Natural killer cell (primary cell): Measurements from ENCODE around the gene OTOA. TPM values are rescaled to one million over a fixed set of nuclear protein-coding genes. Genes with fewer than 3 reads are reported as not detected.
"Not testable (repeated sequence)": the region's sequence is repeated elsewhere in the genome, so short reads cannot be mapped to it uniquely, and the experiment has no call there.

Experiments
- ATAC-seq, 3 donors: fragments of 150-1000 bp in 2 of 3; fragments of 200-7000 bp in 1 of 3; cut with Tn5 transposase; 1 replicate in 1 of 3; 2 replicates in 2 of 3; pipeline ENCODE4 v1.10.0; 2021; ENCODE audit warnings: mild to moderate bottlenecking in 2 of 3, moderate library complexity in 2 of 3
- DNase-seq, 2 donors: peaks; one replicate each; pipeline versions ENCODE4 v3.0.0 to v3.0.0-alpha.2; 2013 to 2021; ENCODE audit warnings: mixed read lengths in 1 of 2
- H3K27ac ChIP-seq: one replicate; pipeline ENCODE4 v1.5.1; 2013; ENCODE audit warnings: mild to moderate bottlenecking, low read length
- H3K27me3 ChIP-seq: one replicate; pipeline ENCODE4 v1.6.1; 2013; ENCODE audit warnings: low read length; ENCODE audit not compliant: control insufficient read depth, insufficient read depth
- H3K36me3 ChIP-seq: one replicate; pipeline ENCODE4 v1.6.1; 2013; ENCODE audit warnings: low read length; ENCODE audit not compliant: control insufficient read depth, insufficient read depth
- H3K4me1 ChIP-seq: one replicate; pipeline ENCODE4 v1.6.1; 2013; ENCODE audit warnings: low read length; ENCODE audit not compliant: control insufficient read depth, insufficient read depth
- H3K4me3 ChIP-seq: one replicate; pipeline ENCODE4 v1.5.1; 2013; ENCODE audit warnings: low read length
- H3K9me3 ChIP-seq: one replicate; pipeline ENCODE4 v1.6.1; 2013; ENCODE audit warnings: low read length; ENCODE audit not compliant: control insufficient read depth, insufficient read depth
- H3K27ac Mint-ChIP-seq, 2 donors: one replicate each; pipeline ENCODE4 v1.8.0; 2022; ENCODE audit warnings: mild to moderate bottlenecking in 2 of 2, mixed read lengths in 2 of 2, moderate library complexity in 1 of 2
- H3K27me3 Mint-ChIP-seq, 2 donors: one replicate each; pipeline ENCODE4 v1.8.0; 2022; ENCODE audit warnings: low read depth in 2 of 2, mixed read lengths in 2 of 2
- H3K36me3 Mint-ChIP-seq: one replicate; pipeline ENCODE4 v1.8.0; 2022; ENCODE audit warnings: mixed read lengths
- H3K4me1 Mint-ChIP-seq, 2 donors: one replicate each; pipeline ENCODE4 v1.8.0; 2022; ENCODE audit warnings: mixed read lengths in 2 of 2
- H3K4me3 Mint-ChIP-seq: one replicate; pipeline ENCODE4 v1.8.0; 2022; ENCODE audit warnings: mild to moderate bottlenecking, moderate library complexity, mixed read lengths
- H3K9me3 Mint-ChIP-seq, 2 donors: one replicate each; pipeline ENCODE4 v1.8.0; 2022; ENCODE audit warnings: mixed read lengths in 2 of 2
- WGBS: methylation state at CpG from one replicate; pipeline ENCODE4 v1.1.7; 2013; ENCODE audit warnings: missing lambda C conversion rate; ENCODE audit not compliant: insufficient coverage; 5-methylcytosine and 5-hydroxymethylcytosine counted together
- intact Hi-C: fragments of 100-400 bp; cut with micrococcal nuclease; formaldehyde crosslinking; loops from one replicate; pipeline ENCODE4 v1.14.2; 2022
- total RNA-seq, 4 donors: library from RNA; stranded (reverse); fragments of 120-200 nt in 1 of 4; gene quantifications; one replicate each; pipeline versions ENCODE4 v1.2.3 to v1.2.4, GENCODE V29; 2013 to 2022
- TF ChIP-seq, protein P1 (sequence below): fragments of 200-600 bp; IDR thresholded peaks from one replicate; pipeline ENCODE4 v1.8.0; 2022; ENCODE audit warnings: antibody characterized with exemption

Gene OTOA
- total RNA-seq, 3 donors from 2014 or later (not counting 1 experiment from before 2014, with no cell fraction given), result 0.14 TPM; not detected in 2

DNA sequence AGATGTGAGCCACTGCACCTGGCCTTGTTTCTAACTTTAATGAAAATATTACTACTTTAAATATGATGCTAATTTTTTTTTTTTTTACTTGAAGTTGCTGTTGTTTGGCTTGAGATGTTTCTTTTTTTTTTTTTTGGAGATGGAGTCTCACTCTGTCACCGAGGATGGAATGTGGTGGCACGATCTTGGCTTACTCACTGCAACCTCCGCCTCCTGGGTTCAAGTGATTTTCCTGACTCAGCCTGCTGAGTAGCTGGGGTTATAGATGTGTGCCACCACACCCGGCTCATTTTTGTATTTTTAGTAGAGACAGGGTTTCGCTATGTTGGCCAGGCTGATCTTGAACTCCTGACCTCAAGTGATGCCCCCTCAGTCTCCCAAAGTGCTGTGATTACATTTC is 35.0 kb upstream of the OTOA start:
- Histone ChIP-seq H3K27ac (no peak overlapping the region), H3K36me3 (peaks cover 25% of the 10 kb centered on the region), H3K4me3 (no peak overlapping the region), H3K27me3 (no peaks in the 10 kb centered on the region), H3K4me1 (peaks cover 11% of the 10 kb centered on the region), H3K9me3 (no peaks in the 10 kb centered on the region)
- Mint-ChIP-seq H3K4me3 (no peak overlapping the region), H3K4me1 (peaks cover 14 to 18% of the 10 kb centered on the region in 2 donors), H3K27ac (no peak overlapping the region), H3K36me3 (peaks cover 13% of the 10 kb centered on the region), H3K9me3 (no peaks in the 10 kb centered on the region), H3K27me3 (no peaks in the 10 kb centered on the region)
- no peak for DNase-seq
- 100% methylated on average over 4 of the region's 5 CpGs for WGBS
- TF ChIP-seq, protein P1, sequence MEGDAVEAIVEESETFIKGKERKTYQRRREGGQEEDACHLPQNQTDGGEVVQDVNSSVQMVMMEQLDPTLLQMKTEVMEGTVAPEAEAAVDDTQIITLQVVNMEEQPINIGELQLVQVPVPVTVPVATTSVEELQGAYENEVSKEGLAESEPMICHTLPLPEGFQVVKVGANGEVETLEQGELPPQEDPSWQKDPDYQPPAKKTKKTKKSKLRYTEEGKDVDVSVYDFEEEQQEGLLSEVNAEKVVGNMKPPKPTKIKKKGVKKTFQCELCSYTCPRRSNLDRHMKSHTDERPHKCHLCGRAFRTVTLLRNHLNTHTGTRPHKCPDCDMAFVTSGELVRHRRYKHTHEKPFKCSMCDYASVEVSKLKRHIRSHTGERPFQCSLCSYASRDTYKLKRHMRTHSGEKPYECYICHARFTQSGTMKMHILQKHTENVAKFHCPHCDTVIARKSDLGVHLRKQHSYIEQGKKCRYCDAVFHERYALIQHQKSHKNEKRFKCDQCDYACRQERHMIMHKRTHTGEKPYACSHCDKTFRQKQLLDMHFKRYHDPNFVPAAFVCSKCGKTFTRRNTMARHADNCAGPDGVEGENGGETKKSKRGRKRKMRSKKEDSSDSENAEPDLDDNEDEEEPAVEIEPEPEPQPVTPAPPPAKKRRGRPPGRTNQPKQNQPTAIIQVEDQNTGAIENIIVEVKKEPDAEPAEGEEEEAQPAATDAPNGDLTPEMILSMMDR, result no peak
- ATAC-seq, result no peak
- intact Hi-C loops, result no loop called here

DNA sequence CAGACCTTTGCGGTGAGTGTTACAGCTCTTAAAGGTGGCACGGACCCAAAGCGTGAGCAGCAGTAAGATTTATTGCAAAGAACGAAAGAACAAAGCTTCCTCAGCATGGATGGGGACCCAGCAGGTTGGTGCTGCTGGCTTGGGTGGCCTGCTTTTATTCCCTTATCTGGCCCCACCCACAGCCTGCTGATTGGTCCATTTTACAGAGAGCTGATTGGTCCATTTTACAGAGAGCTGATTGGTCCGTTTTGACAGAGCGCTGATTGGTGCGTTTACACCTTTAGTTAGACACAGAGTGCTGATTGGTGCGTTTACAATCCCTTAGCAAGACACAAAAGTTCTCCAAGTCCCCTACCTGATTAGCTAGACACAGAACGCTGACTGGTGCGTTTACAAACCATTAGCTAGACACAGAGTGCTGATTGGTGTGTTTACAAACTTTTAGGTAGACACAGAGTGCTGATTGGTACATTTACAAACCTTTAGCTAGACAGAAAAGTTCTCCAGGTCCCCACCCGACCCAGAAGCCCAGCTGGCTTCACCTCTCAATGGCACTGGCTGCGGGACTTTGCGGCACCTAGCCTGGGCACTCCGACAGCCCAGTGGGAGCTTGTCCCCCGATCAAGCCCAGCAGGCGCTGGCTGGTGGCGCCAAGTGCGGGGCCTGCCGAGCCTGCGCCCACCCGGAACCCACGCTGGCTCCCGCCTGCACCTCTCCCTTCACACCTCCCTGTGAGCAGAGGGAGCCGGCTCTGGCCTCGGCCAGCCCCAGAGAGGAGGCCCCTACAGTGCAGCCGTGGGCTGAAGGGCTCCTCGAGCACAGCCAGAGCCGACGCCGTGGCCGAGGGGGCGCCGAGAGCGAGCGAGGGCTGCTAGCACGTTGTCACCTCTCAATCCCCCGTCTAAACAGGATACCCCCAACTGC is 33.9 kb upstream of the OTOA start:
- H3K27ac ChIP-seq, intact Hi-C loops, H3K4me3 Mint-ChIP-seq, H3K9me3 ChIP-seq, H3K27me3 ChIP-seq, H3K27me3 Mint-ChIP-seq, H3K9me3 Mint-ChIP-seq, H3K4me3 ChIP-seq, ATAC-seq, DNase-seq, H3K27ac Mint-ChIP-seq: not testable (repeated sequence)
- WGBS, result 97% methylated on average over 37 of the region's 37 CpGs
- Histone ChIP-seq H3K4me1 (peaks cover 11% of the 10 kb centered on the region), H3K36me3 (peaks cover 24% of the 10 kb centered on the region)
- H3K4me1 Mint-ChIP-seq, result peaks cover 14 to 18% of the 10 kb centered on the region in 2 donors
- H3K36me3 Mint-ChIP-seq, result peaks cover 13% of the 10 kb centered on the region

DNA sequence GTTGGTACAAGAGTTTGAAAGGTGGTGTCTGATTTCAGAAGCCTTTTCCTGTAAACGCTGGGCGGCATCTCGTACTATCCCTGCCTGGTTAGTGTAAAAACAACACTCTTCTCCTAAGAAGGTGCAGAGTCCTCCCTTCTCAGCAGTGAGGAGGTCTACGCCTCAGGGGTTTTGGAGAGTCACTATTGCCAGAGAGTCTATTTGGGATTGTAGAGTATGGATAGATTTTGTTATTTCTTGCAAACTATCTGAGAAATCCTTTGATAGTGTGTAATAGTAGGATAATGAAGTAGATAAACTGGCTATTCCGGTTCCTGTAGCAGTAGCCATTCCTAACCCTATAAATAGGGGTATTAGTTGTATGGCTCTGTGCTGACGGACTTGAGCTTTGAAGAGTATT is 32.9 kb upstream of the OTOA start:
- DNase-seq, H3K9me3 ChIP-seq, H3K27ac Mint-ChIP-seq, H3K27ac ChIP-seq, intact Hi-C loops, H3K4me1 ChIP-seq, H3K9me3 Mint-ChIP-seq, H3K27me3 Mint-ChIP-seq, H3K4me3 ChIP-seq, H3K27me3 ChIP-seq, ATAC-seq, H3K4me3 Mint-ChIP-seq: not testable (repeated sequence)
- Mint-ChIP-seq H3K4me1 (peaks cover 14 to 15% of the 10 kb centered on the region in 2 donors), H3K36me3 (peaks cover 13% of the 10 kb centered on the region)
- peaks cover 17% of the 10 kb centered on the region for H3K36me3 ChIP-seq
- WGBS, result 100% methylated on average over 4 of the region's 6 CpGs

DNA sequence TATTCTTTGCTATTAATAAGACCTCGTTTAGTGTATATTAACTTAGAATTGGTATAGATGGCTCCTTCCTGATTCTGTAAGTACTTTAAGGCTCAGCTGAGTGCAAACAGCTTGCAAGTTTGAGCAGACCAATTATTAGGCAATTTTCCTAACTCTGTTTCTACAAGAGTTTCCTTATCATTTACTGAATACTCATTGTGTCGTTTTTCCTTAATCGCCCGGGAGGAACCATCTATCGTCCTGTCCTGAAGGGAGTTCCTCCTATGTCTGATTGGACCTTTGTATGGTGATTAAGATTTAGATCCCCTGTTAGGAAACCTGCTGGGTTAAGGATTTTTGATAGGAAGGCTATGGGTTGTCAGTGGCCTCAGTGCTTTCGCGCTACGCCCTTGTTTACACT is 32.4 kb upstream of the OTOA start:
- H3K36me3 Mint-ChIP-seq, H3K27ac Mint-ChIP-seq, intact Hi-C loops, H3K27me3 ChIP-seq, H3K4me1 ChIP-seq, H3K4me3 ChIP-seq, H3K9me3 ChIP-seq, H3K27ac ChIP-seq, H3K4me3 Mint-ChIP-seq, H3K9me3 Mint-ChIP-seq, ATAC-seq, DNase-seq, H3K27me3 Mint-ChIP-seq: not testable (repeated sequence)
- WGBS, result 99% methylated on average over 7 of the region's 8 CpGs
- peaks cover 10 to 15% of the 10 kb centered on the region in 2 donors for H3K4me1 Mint-ChIP-seq
- H3K36me3 ChIP-seq, result peaks cover 17% of the 10 kb centered on the region

DNA sequence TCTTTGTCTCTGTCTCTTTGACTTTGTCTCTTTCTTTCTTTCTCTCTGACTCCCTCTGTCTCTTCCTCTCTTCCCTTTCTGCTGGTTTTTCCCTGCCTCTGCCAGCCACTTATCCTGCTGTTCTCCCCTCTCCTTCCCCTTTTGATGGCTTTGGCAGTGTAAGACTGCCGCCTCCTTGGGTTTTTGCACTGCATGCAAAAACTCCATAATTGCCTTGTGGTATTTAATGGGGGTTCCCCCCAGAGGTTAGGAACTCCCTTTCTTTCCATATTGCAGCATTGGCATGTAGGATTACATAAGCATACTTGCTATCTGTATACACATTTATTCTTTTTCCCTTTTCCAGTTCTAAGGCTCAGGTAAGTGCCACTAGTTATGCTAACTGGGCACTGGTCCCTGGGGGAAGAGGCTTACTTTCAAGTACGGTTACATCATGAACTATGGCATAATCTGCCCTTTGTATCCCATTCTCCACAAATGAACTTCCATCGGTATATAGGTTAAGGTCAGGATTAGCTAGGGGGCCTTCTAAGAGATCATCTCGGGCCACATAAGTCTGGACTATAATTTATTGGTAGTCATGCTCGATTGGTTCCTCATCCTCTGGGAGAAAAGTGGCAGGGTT is 31.7 kb upstream of the OTOA start:
- H3K4me1 ChIP-seq, H3K27me3 Mint-ChIP-seq, H3K4me3 ChIP-seq, H3K27ac Mint-ChIP-seq, DNase-seq, ATAC-seq, H3K9me3 ChIP-seq, intact Hi-C loops, H3K4me1 Mint-ChIP-seq, H3K4me3 Mint-ChIP-seq, H3K9me3 Mint-ChIP-seq, H3K36me3 Mint-ChIP-seq, H3K27me3 ChIP-seq, H3K27ac ChIP-seq: not testable (repeated sequence)
- H3K36me3 ChIP-seq, result peaks cover 12% of the 10 kb centered on the region
- WGBS, result 83% methylated on average over 3 of the region's 5 CpGs
